ENCODE results near the gene SORBS1.

Gene SORBS1

GRCh38 chr10:95265572-95265971, 295.6 kb downstream of the SORBS1 start:
- no peak for DNase-seq (ENCODE audit: low read depth)

- DNase-seq (ENCODE audit: low read depth) = no peak
Measured at GRCh38 chr10:95264227-95265051, 296.7 kb downstream of the SORBS1 start.

GRCh38 chr10:95263864-95264226, 297.3 kb downstream of the SORBS1 start:
- no peak for DNase-seq (ENCODE audit: low read depth)

GRCh38 chr10:95262763-95263518, 298.2 kb downstream of the SORBS1 start:
- no peak for DNase-seq (ENCODE audit: low read depth)

- no peak for DNase-seq (ENCODE audit: low read depth)
Measured at GRCh38 chr10:95261926-95262325, 299.2 kb downstream of the SORBS1 start.
